C4-2B (cell line): Measurements from ENCODE around the gene SORL1-AS1.

ENCODE experiments used
- H3K27ac ChIP-seq: fragments of 450-650 bp; 2 replicates; pipeline ENCODE4 v1.5.1; 2017
- CTCF ChIP-seq: fragments of 450-650 bp; conservative IDR thresholded peaks from 2 replicates; pipeline ENCODE4 v1.5.1; 2017; ENCODE audit warnings: mild to moderate bottlenecking
- ZFX ChIP-seq: fragments of 450-650 bp; IDR thresholded peaks from 2 replicates; pipeline ENCODE4 v1.6.1; 2017

SORL1-AS1 gene

GRCh38 chr11:121439759-121440158 lies 13.0 kb downstream of the SORL1-AS1 start:
- H3K27ac ChIP-seq: no peak overlapping the region
- no peak for TF ChIP-seq ZFX
- TF ChIP-seq CTCF: no peak; the same call in 1 of the 2 replicates

- TF ChIP-seq ZFX (no peak), CTCF (no peak)
- H3K27ac ChIP-seq: no peak overlapping the region
These were observed 13.4 kb downstream of the SORL1-AS1 start for GRCh38 chr11:121439337-121439736.

- no peak overlapping the region for H3K27ac ChIP-seq
- TF ChIP-seq ZFX (no peak), CTCF (no peak)
These were observed 15.1 kb downstream of the SORL1-AS1 start for GRCh38 chr11:121437686-121438078.

GRCh38 chr11:121437018-121437685 lies 15.6 kb downstream of the SORL1-AS1 start:
- no peak for TF ChIP-seq CTCF
- no peak for TF ChIP-seq ZFX
- H3K27ac ChIP-seq: no peak overlapping the region

- no peak overlapping the region for H3K27ac ChIP-seq
- TF ChIP-seq CTCF (no peak), ZFX (no peak)
These were observed 16.9 kb downstream of the SORL1-AS1 start for GRCh38 chr11:121435551-121436511.

GRCh38 chr11:121435132-121435531 lies 17.6 kb downstream of the SORL1-AS1 start:
- H3K27ac ChIP-seq: no peak overlapping the region
- TF ChIP-seq ZFX (no peak), CTCF (no peak)
